WI38 (cell line): ENCODE results near the gene ARHGEF4.

Source experiments
- H3K4me3 ChIP-seq: 2 replicates; pipeline ENCODE4 v1.5.1; 2011; ENCODE audit warnings: low read depth, mild to moderate bottlenecking, control low read depth, low read length
- CTCF ChIP-seq: IDR thresholded peaks from 2 replicates; pipeline ENCODE4 v1.5.1; 2012; ENCODE audit warnings: low read depth, mild to moderate bottlenecking, control low read depth, low read length

The ARHGEF4 gene

GRCh38 chr2:130966149-130966774 lies 129.5 kb downstream of the ARHGEF4 start:
- H3K4me3 ChIP-seq, result no peak overlapping the region
- TF ChIP-seq CTCF, result no peak

GRCh38 chr2:130966775-130967490 lies 130.2 kb downstream of the ARHGEF4 start:
- TF ChIP-seq CTCF, result no peak
- no peak overlapping the region for H3K4me3 ChIP-seq

- no peak overlapping the region for H3K4me3 ChIP-seq
- TF ChIP-seq CTCF, result no peak
These were observed 135.7 kb downstream of the ARHGEF4 start for GRCh38 chr2:130972410-130972809.

DNA sequence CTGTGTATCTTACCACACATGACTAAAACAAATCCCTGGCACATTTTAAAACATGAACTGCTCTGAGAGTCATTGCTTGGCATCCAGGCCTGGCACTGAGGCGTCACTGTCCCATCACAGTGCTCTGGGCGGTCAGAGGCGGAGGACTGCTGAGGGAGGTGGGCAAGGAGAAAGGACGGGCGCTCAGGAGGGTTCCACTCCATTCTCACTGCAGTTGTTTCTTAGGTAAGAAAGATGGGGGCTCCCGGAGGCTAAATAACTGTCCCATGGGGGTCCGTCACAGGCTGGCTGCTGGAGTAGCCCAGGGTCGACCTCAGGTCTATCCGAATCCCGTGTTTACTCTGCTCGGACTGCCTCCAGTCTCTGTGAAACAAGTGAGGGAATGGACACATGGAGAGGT lies 139.0 kb downstream of the ARHGEF4 start:
- no peak for TF ChIP-seq CTCF
- H3K4me3 ChIP-seq, result no peak overlapping the region

GRCh38 chr2:130976591-130977237 lies 140.0 kb downstream of the ARHGEF4 start:
- TF ChIP-seq CTCF, result no peak
- H3K4me3 ChIP-seq, result no peak overlapping the region

DNA sequence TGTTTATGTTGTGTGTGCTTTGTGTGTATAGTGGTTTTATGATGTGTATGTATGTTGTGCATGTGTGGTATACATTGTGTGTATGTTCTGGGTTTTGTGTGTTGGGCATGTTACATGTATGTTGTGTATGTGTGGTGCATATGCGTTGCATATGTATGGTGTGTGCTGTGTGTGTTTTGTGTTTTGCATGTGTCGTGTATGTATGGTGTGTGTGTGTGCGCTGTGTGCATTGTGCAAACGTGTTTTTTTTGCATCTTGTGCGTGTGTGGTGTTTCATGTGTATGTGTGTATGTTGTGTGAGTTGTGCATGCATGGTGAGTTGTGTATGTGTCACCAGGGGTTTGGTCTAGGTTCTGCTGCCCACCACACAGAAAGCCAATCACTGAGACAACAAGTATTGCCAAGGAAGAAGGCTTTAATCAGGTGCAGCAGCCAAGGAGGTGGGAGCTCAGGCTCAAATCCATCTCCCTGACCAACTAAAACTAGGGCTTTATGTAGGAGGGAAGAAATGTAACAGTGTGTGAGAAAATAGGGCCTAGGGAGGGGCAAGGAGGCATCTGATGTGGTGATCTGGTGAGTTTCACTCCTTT lies 140.8 kb downstream of the ARHGEF4 start:
- TF ChIP-seq CTCF, result no peak
- no peak overlapping the region for H3K4me3 ChIP-seq

DNA sequence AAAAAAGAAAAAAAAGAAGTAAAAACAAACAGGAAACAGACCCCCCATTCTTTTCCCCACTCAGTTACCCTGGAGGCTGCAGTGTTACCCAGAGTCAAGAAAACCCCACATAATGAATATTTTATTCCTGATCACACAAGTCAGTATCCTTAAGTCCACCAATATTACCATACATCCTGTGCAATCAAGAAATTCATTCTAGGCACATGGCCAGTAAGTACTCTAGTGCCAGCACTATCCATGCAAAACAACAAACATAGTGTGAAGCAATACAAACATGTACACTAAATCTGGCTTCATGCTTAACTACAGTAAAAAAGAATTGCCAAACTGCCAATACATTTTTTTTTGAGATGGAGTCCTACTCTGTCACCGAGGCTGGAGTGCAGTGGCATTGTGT lies 145.0 kb downstream of the ARHGEF4 start:
- H3K4me3 ChIP-seq, result no peak overlapping the region
- TF ChIP-seq CTCF, result no peak
